Iris pigment epithelial cell (primary cell): ENCODE measurements around the gene ITM2B.

Experiments used
- DNase-seq: peaks from one replicate; pipeline ENCODE4 v3.0.0-alpha.2; 2011; ENCODE audit warnings: low read depth

Gene ITM2B

DNA sequence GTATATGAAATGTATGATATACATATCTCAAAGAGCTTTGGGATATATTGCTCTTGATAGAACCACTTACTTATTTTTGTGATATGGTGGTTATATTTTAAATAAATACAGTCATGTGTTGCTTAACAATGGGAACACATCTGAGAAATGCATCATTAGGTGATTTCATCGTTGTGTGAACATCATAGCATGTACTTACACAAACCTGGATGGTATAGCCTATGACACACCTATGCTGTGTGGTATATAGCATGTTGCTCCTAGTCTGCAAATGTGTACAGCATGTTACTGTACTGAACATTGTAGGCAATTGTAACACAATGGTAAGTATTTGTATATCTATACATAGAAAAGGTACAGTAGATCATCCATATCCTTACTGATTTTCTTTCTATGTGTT is 78.2 kb downstream of the ITM2B start:
- DNase-seq: no peak

DNA sequence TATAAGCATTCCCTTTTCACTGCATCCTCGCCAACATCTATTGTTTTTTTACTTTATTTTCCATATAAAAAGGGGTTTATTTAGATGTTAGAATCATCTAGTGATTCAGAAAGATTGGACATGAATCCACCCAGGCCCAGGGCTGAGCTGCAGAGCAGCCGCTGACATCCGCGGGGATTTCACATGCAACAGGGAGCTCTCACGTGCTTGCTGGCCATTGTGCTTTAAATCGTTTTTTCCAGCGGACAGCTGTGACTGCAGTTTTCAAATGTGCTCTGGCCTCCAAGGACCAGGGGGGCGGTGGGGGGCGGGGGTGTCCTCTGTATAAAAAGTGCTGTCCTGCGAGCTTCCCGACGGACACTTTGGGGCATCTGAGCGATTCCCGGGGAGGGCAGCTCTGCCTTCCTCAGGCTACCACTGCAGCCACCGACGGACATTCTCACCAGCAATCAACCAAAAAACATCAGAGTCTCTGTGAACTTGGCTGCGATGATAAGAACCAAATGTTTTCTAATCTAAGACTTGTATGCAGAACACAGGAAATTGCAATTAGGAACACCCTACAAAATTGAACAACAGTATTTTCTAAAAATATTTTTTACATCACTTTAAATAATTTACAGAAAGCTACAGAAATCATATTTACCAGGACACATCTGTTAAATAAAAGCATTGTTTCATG is 83.1 kb downstream of the ITM2B start:
- no peak for DNase-seq

DNA sequence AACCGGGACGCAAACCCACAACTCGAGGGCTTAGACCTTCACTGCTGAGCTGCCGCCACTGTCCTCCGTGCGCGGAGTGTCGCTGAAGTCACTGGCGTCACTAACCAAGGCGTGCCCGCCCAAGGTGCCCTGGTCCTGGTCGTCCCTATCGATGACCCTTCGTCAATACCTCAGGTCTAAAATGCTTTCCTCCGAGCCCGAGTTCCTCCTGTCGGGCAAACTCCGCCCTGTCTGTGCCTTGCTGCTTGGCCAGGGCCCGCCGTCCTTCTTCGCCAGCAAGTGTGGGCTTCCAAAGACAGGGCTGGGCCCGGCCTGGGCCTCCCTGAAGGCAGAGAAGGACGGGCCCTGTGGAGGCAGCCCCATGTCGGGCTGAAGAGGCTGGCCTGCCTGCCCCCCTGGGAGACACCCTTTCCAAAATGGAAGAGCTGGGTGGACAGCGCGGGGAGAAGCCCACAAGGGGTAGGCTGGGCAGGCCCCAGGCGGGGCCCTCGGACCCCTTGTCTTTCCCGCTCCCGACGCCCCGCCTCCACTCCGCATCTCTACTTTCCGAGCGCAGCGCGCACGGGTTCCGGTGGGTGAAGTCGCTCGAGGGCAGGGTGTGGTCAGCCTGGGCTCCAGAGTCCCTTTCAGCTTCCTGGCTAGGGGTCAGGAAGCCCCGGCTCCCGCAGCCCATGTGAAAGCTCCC is 84.0 kb downstream of the ITM2B start:
- DNase-seq: no peak

DNA sequence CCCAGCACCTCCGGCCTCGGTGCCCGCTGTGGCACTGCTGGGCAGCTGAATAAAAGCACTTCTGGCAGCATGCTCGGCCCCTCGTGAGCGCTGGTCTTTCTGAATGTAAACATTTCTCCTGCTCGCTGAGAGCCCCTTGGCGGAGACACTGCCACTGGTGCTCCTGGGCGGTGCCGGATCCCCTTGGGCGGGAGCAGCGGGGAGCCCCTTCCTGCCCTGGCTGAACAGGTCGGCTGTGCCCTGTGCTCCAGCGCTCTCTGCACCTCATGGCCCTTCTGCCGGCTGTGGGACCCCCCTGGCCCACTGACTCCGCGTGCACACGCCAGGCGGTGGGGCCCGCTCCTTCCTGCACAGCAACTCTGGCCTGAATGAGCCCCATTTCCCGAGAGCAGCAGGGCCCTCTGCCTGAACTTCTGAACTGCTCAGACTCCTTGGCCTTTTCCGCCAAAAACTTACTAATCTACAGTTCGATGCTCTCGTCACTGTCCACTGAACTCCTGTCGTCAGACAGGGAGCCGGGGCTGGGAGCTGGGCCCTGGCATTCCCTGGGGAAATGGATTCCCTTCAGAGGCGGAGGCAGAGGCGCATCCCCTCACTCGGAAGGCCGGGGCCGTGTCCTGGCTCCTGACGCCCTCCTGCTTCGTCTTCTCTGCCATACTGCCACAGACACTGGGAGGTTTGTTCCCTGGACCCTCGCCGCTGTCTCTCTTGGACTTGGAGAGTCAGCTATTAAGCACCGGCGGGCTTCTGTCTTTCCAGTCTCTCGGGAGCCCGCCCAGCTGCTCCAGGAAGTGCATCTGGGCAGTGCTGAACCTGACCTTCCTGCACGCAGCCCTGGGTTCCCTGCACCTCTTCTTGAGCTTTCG is 84.7 kb downstream of the ITM2B start:
- no peak for DNase-seq

DNA sequence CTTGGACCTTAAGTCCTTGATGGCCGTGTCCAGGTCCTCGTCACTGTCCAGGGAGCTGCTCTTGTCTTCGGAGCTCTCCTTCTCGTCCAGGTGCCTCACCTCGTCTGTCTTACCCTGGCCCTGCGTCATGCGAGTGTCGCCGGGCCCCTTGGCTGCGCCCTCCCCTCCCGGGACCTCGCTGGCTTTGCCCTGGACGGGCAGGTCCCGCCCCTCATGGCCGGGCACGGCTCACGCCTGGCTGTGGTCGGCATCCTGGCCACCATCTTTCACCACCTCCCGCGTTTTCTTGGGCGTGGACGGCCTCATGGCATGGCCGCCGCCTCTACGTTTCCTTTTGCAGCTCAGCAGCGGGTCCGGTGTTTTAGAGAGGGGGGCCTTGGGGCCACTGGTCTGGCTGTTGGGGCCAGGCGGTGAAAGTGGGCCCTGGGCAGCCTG is 85.4 kb downstream of the ITM2B start:
- no peak for DNase-seq

DNA sequence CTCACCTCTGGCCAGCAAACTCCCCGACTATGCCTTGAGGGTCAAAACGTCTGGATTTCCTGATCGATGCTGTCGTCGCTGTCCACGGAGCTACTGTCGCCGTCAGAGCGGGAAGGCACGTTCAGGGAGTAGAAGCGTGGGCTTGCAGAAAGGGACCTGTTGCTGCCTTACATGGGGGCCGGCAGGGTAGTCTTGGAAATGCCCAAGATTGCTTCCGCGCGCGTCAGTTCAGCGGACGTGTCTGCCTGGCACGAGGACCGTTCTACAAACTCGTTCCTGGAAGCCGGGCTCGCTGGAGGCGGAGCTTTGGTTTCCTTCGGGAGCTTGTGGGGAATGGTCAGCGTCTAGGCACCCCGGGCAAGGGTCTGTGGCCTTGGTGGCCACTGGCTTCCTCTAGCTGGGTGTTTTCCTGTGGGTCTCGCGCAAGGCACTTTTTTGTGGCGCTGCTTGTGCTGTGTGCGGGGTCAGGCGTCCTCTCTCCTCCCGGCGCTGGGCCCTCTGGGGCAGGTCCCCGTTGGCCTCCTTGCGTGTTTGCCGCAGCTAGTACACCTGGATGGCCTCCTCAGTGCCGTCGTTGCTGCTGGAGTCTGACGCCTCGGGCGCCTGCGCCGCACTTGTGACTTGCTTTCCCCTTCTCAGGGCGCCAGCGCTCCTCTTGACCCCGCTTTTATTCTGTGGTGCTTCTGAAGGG is 86.0 kb downstream of the ITM2B start:
- DNase-seq: no peak
